Fibroblast of villous mesenchyme (primary cell): ENCODE data around the gene AFTPH. TPM values are rescaled to one million over a fixed set of nuclear protein-coding genes. Genes with fewer than 3 reads are reported as not detected.

Source experiments
- DNase-seq: peaks from one replicate; pipeline ENCODE4 v3.0.0-alpha.2; 2010; ENCODE audit warnings: low read depth
- H3K4me3 ChIP-seq: 2 replicates; pipeline ENCODE4 v1.5.1; 2011; ENCODE audit warnings: low read depth, mild to moderate bottlenecking, low read length
- total RNA-seq: library from RNA; depleted of rRNA; stranded (reverse); fragments of >200 nt; gene quantifications from 2 replicates; pipeline ENCODE4 v1.2.3, GENCODE V29; 2012
- TF ChIP-seq, protein P1 (sequence below): IDR thresholded peaks from 2 replicates; pipeline ENCODE4 v1.5.1; 2012; ENCODE audit warnings: low read depth, mild to moderate bottlenecking, low read length; ENCODE audit not compliant: insufficient read depth

AFTPH gene
- total RNA-seq, 1 donor, result 40.2 TPM

DNA sequence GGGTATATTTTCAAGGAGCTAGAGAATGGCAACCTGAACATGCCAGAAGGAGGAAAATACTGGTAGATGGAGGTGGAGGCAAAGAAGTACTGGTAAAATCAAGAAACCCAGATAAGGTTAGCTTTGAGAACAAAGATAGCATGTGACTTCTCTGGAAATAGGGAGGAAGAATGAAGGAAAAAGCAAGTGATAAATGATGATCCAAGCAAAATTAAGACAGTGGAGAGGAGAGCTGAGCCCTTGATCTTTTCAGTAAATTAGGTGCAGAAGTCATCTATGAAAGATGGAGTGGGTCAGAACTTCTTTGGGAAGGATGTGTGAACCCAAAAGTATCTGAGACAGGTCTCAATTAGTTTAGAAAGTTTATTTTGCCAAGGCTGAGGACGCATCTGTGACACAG, 25.7 kb upstream of the AFTPH start:
- TF ChIP-seq, protein P1, sequence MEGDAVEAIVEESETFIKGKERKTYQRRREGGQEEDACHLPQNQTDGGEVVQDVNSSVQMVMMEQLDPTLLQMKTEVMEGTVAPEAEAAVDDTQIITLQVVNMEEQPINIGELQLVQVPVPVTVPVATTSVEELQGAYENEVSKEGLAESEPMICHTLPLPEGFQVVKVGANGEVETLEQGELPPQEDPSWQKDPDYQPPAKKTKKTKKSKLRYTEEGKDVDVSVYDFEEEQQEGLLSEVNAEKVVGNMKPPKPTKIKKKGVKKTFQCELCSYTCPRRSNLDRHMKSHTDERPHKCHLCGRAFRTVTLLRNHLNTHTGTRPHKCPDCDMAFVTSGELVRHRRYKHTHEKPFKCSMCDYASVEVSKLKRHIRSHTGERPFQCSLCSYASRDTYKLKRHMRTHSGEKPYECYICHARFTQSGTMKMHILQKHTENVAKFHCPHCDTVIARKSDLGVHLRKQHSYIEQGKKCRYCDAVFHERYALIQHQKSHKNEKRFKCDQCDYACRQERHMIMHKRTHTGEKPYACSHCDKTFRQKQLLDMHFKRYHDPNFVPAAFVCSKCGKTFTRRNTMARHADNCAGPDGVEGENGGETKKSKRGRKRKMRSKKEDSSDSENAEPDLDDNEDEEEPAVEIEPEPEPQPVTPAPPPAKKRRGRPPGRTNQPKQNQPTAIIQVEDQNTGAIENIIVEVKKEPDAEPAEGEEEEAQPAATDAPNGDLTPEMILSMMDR, result no peak
- H3K4me3 ChIP-seq, result no peak overlapping the region

DNA sequence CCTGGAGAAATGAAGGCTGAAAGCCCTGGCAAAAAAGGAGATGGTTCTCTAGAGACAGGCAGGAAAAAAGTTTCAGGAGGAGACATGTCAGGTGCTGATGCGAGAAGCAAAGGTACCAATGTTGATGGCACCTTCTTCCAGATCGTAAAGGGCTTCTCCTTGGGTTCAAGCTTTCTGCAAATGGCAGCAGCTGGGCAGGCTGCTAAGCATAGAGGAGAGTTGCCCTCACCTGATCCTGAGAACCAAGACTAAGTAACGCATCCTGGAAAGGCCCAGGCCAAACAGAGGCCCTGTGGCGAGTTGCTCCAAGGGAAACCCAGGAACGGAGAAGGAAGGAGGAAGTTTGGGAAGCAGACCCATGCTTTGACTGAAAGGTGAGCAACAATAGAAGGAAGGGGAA, 23.6 kb upstream of the AFTPH start:
- TF ChIP-seq, protein P1, result no peak
- H3K4me3 ChIP-seq, result no peak overlapping the region
- DNase-seq, result no peak

More for the DNA sequence above, 25.7 kb upstream of the AFTPH start:
- DNase-seq, result no peak

DNA sequence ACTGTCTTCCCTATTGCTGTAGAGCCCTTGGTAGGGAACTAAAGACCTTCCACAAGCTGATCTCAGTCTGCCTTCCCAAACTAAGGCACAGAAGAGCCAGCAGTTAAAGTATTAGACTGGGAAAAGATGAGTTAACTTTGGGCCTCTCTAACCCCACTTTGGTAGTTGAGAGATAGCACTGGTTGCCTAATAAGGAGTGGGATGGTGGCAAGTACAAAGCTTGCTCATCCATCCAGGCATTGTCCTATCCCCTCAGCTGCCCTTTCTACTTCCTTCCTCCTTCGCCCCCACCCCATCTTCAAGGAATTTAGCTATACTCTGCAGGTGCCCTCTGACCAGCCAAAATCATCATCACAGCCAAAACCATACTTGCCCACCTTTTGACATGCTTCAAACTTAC, 22.2 kb upstream of the AFTPH start:
- no peak overlapping the region for H3K4me3 ChIP-seq
- TF ChIP-seq, protein P1, result no peak
- DNase-seq, result no peak

DNA sequence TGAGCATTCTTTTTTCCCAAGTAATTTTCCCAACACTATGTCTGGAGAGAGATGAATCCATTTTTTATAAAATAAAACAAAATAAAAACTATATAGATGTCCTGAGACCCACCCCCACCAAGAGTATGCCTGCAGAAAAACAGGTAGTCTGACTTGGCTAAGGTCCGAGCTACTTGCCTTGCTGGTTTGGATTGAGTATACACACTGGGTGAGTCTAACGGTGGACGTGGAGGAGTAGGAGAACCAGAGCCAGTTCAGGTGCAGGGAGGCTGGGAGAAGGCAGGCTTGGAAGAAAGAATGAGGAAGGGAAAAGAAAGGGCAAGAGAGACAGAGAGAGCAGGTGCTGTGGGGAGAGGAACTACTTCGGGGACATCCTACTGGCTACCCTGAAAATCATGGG, 21.3 kb upstream of the AFTPH start:
- DNase-seq, result no peak
- no peak overlapping the region for H3K4me3 ChIP-seq
- TF ChIP-seq, protein P1, result no peak

DNA sequence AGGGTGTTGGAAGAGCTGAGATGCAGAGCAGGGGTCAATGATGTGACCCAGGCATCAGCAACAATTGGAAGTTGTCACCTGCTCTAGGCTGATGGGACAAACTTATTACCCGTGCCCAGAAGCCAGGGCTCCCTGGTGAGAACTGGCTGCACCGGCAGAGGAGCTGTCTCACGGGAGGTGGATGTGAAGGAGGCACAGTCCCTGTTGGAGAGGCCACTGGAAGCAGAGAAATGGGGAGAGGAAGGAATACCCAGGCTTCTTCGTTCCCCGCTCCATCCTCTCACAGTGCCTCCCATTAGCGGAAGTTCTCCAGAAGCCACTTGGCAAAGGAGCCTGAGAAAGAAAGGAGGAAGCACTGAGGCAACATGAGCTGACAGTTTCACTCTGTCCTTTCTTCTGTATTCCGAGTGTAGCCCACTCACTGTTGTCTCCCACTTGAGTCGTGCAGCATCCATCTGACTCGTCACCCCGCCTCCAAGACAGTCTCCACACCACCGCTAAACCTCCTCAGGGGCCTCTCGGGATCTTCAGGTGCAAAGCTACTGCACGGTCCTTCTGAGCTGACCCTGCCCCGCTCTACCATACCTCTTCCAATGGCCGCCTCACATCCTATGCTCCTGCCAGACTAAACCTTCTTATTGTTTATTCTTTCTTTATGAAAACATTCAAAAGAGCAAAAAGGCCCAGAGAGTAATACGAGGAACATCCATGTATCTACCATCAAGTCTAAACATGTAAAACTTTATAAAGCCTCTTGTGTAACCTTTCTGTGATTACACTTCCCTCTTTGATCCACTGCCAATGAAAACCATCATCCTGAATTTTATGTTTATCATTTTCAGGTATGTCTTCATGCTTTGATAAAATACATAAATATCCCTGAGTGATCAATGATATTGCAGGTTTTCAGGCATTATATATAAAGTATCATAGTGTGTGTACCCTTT, 19.1 kb upstream of the AFTPH start:
- TF ChIP-seq, protein P1, result no peak
- H3K4me3 ChIP-seq, result no peak overlapping the region
- DNase-seq, result no peak

DNA sequence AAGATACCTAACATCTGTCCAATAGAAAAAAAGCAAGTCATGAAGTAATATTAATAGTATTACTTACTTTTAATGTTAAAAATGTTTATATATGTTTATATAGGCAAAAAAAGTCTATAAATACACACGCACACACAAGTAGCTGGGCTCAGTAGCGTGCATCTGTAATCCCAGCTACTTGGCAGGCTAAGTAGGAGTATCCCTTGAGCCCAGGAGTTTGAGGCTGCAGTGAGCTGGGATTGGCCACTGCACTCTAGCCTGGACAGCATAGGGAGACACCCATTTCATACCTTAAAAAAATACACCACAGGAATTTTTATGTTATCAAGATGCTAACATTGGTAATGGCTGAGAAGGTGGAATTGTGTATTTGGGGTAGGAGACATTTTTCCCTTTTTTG, 17.4 kb upstream of the AFTPH start:
- no peak overlapping the region for H3K4me3 ChIP-seq
- TF ChIP-seq, protein P1, result no peak
- no peak for DNase-seq

DNA sequence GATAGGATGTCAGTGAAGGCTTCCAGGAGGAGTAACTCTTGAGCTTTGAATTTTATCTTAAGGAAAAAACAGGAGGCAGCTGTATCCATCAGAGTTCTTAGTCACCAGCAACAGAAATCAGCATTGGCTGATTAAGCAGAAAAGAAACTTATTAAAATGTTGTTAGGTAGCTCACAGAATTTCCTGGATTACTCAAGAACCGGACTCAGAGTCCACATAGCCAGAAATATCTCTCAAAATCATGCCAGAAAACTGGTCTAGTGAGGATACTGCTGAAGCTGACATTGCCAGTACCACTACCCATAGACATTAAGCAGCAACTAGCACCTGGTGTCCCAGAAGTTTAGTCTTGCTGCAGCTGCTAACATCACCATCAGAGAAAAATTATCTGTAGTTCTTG, 10.1 kb upstream of the AFTPH start:
- DNase-seq, result no peak
- TF ChIP-seq, protein P1, result no peak
- H3K4me3 ChIP-seq, result no peak overlapping the region
